Measurements from ENCODE around the gene KRT7.

Gene KRT7

GRCh38 chr12:52209321-52209720 lies 23.7 kb upstream of the KRT7 start:
- no peak for DNase-seq (ENCODE audit: low read depth)
- no peak overlapping the region for H3K4me3 ChIP-seq (replicated peaks; ENCODE audit: low read depth, low read length)
- TF ChIP-seq, protein P1, sequence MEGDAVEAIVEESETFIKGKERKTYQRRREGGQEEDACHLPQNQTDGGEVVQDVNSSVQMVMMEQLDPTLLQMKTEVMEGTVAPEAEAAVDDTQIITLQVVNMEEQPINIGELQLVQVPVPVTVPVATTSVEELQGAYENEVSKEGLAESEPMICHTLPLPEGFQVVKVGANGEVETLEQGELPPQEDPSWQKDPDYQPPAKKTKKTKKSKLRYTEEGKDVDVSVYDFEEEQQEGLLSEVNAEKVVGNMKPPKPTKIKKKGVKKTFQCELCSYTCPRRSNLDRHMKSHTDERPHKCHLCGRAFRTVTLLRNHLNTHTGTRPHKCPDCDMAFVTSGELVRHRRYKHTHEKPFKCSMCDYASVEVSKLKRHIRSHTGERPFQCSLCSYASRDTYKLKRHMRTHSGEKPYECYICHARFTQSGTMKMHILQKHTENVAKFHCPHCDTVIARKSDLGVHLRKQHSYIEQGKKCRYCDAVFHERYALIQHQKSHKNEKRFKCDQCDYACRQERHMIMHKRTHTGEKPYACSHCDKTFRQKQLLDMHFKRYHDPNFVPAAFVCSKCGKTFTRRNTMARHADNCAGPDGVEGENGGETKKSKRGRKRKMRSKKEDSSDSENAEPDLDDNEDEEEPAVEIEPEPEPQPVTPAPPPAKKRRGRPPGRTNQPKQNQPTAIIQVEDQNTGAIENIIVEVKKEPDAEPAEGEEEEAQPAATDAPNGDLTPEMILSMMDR (IDR thresholded peaks at IDR 0.05; ENCODE audit: low read length, missing control alignments): no peak

DNA sequence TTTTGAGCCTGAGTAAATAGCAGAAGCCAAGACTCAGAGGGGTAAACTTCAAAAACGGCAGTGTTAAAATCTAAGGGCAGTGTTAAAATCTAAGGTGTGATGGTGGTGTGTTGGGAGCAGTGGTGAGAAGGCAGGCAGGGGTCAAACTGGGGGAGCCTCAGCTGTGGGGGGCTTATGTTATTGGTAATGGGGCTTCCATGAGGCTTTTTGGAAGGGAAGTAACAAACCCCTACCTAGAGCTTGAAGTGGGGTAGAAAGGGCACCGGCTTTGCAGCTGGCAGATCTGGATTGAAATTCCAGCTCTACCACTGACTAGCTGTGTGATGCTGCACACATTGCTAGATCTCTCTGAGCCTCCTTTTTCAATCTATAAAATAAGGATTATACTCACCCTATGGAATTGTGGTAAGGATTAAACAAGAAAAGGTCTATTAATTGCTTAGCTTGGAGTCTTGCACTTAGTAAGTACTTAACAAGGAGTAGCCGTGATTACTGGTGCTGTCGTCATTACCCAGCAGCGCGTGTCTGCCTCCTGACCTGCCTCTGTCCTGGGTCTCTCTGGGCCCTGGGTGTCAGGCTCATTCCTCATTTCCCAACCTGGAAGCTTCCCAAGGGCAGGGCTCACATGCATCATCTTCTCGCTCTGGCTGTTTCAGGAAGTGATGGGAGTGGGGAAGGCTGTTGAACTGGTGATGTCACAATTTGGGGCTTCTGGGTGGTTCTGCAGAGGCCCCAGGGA lies 22.7 kb upstream of the KRT7 start:
- no peak overlapping the region for H3K4me3 ChIP-seq (replicated peaks; ENCODE audit: low read depth, low read length)
- TF ChIP-seq, protein P1 (IDR thresholded peaks at IDR 0.05; ENCODE audit: low read length, missing control alignments): no peak
- peak; percentile 91 for DNase-seq (ENCODE audit: low read depth)

DNA sequence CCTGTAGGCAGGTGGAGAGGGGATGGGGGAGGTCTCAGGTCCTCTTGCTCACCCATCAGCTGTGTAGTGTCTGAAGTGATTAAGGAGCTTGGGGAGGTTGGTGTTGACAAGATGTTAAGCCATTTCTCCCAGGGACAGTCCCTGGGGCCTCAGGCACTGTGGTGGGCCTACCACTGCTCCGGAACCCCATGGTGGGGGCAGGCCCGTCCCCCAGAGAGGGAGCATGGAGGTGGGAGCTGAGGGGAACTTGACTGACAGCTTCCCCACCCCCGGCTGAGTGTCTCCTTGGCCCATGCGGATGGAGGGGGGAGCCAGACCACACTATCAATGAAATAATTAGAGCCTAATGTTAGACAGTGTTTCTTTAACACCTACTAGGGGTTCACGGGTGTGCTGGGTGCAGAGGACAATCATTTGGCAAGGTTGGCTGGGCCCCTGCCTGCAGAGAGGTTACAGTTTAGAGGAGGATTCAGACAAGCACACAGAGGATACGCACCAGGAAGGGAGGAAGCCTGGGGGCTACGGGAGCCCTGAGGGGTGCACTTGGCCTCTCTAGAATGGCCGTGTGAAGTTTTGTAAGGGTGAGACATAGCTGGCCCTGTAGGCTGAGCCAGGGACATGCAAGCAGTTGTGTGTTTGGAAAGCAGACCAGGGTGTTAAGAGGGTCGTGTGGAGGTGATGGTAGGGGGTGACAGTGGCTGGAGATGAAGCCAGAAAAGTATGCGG lies 22.0 kb upstream of the KRT7 start:
- no peak for DNase-seq (ENCODE audit: low read depth)
- TF ChIP-seq, protein P1 (IDR thresholded peaks at IDR 0.05; ENCODE audit: low read length, missing control alignments): no peak
- no peak overlapping the region for H3K4me3 ChIP-seq (replicated peaks; ENCODE audit: low read depth, low read length)

DNA sequence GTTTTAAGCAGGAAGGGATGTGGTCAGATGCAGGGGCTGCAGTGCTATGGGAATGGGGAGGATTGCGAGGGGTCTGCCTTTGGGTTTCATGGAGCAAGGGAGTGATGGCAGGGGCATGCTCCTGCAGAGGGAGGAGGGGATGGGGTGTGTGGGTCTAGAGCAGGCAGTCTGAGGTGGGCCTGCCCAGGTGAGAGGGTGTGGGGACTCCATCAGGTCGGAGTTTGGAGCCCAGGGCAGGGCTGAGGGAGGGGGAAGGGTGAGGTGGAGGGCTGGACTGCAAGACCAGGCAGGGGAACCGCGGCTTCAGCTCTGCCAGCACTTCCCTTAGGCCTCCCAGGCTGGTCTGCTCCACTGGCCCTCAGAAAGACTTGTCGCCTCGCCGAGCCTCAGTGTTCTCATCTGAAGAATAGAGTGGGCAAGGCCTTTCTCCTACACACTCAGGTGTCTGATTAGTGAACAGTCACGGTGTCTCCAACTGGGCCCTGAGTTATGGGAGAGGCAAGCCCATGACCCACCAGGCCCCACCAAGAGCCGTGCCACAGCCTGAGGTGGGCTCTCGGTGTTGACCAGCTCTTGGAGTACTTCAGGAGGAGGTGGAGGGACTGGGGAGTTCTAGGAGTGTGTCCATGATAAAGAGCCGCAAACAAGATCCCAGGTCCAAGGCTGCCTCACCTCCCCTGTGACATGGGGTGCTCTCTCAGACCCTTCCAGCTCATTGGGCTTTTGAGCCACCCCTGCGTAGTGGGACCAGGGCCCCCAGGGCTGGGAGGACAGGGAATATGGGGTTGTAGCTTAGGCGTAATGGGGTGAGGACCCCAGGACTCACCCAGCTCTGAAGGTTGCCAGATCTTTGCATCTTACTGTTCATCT lies 21.1 kb upstream of the KRT7 start:
- DNase-seq (ENCODE audit: low read depth): no peak
- TF ChIP-seq, protein P1 (IDR thresholded peaks at IDR 0.05; ENCODE audit: low read length, missing control alignments): no peak

GRCh38 chr12:52212701-52213563 lies 20.1 kb upstream of the KRT7 start:
- DNase-seq (ENCODE audit: low read depth): no peak
- TF ChIP-seq, protein P1 (IDR thresholded peaks at IDR 0.05; ENCODE audit: low read length, missing control alignments): no peak
- no peak overlapping the region for H3K4me3 ChIP-seq (replicated peaks; ENCODE audit: low read depth, low read length)

More for the DNA sequence above, 21.1 kb upstream of the KRT7 start:
- no peak overlapping the region for H3K4me3 ChIP-seq (replicated peaks; ENCODE audit: low read depth, low read length)
